Measurements from ENCODE around the gene OR51E2. TPM values are rescaled to one million over a fixed set of nuclear protein-coding genes. Genes with fewer than 3 reads are reported as not detected.
A peak's percentile ranks its signal among the peaks of the same experiment; 100 is the strongest.

Gene OR51E2
- total RNA-seq, 2 donors from 2014 or later = not detected

GRCh38 chr11:4636962-4637661, 60.5 kb downstream of the OR51E2 start, which contains the start of gene OR51D1:
OR51D1 (plus strand) TSS chr11:4637477; CDS start chr11:4639791, 2,314 bp downstream.
- no peaks in the 10 kb centered on the region for H3K36me3 Mint-ChIP-seq
- ATAC-seq (peak; percentile 82 to 95), DNase-seq (ENCODE audit: low spot score in 2 of 2) (peak; percentile 64 to 77)
- H3K9me3 Mint-ChIP-seq = no peaks in the 10 kb centered on the region
- H3K27ac Mint-ChIP-seq = no peak within 1 kb of the TSS

- Mint-ChIP-seq H3K27ac (no peak overlapping the region), H3K9me3 (no peaks in the 10 kb centered on the region), H3K36me3 (no peaks in the 10 kb centered on the region)
- ATAC-seq (no peak), DNase-seq (ENCODE audit: low spot score in 2 of 2) (no peak)
Observed at GRCh38 chr11:4636136-4636535, 61.5 kb downstream of the OR51E2 start.

Other genes with a start within 250 kb of the OR51E2 start
- not detected for gene OR52K2, start 248.6 kb downstream of the OR51E2 start, total RNA-seq
- under 1 TPM; 0.20 to 0.33 TPM for gene OR52K1, start 215.2 kb downstream of the OR51E2 start, total RNA-seq
- gene OR52M1, start 152.7 kb downstream of the OR51E2 start, total RNA-seq = not detected
- not detected for gene OR52I2, start 116.1 kb downstream of the OR51E2 start, total RNA-seq
- not detected for gene OR52I1, start 103.8 kb downstream of the OR51E2 start, total RNA-seq
- gene TRIM68, start 89.6 kb downstream of the OR51E2 start, total RNA-seq = 10 to 100 TPM in 1 of 2 donors, 1 to 10 TPM in 1; 6.2 to 15.2 TPM
- gene OR51D1, start 60.4 kb downstream of the OR51E2 start, total RNA-seq = not detected
- not detected for gene OR51E1, start 53.9 kb downstream of the OR51E2 start, total RNA-seq
- gene MMP26, start 6.9 kb upstream of the OR51E2 start, total RNA-seq = not detected
- gene OR51F1, start 72.1 kb upstream of the OR51E2 start, total RNA-seq = not detected
- not detected for gene OR52R1, start 106.5 kb upstream of the OR51E2 start, total RNA-seq
- not detected for gene OR51F2, start 123.5 kb upstream of the OR51E2 start, total RNA-seq
- not detected for gene OR51S1, start 151.4 kb upstream of the OR51E2 start, total RNA-seq
- not detected for gene OR51T1, start 184.0 kb upstream of the OR51E2 start, total RNA-seq
- gene OR51A7, start 205.9 kb upstream of the OR51E2 start, total RNA-seq = not detected
- gene OR51G2, start 221.5 kb upstream of the OR51E2 start, total RNA-seq = not detected
- not detected for gene OR51G1, start 226.5 kb upstream of the OR51E2 start, total RNA-seq
- not detected for gene OR51A4, start 249.8 kb upstream of the OR51E2 start, total RNA-seq

All from activated naive CD4-positive, alpha-beta T cell treated with anti-CD3 and anti-CD28 coated beads, Interleukin-2, amount 50 U/mL, for 72 hours (primary cell).